Measurements from ENCODE around the gene SH2D3A. TPM values are rescaled to one million over a fixed set of nuclear protein-coding genes. Genes with fewer than 3 reads are reported as not detected.

Gene SH2D3A
- polyA plus RNA-seq, 1 donor (not counting 4 experiments of a cell fraction or from before 2014, with no cell fraction given) = 24.9 TPM

GRCh38 chr19:6716610-6716970 lies 50.6 kb downstream of the SH2D3A start:
- H3K4me3 ChIP-seq (ENCODE audit: control insufficient read depth in 2 of 3, extremely low read depth in 1 of 3, insufficient read depth in 2 of 3, low read depth in 1 of 3, low read length in 3 of 3) = no peak overlapping the region
- TF ChIP-seq, protein P1, sequence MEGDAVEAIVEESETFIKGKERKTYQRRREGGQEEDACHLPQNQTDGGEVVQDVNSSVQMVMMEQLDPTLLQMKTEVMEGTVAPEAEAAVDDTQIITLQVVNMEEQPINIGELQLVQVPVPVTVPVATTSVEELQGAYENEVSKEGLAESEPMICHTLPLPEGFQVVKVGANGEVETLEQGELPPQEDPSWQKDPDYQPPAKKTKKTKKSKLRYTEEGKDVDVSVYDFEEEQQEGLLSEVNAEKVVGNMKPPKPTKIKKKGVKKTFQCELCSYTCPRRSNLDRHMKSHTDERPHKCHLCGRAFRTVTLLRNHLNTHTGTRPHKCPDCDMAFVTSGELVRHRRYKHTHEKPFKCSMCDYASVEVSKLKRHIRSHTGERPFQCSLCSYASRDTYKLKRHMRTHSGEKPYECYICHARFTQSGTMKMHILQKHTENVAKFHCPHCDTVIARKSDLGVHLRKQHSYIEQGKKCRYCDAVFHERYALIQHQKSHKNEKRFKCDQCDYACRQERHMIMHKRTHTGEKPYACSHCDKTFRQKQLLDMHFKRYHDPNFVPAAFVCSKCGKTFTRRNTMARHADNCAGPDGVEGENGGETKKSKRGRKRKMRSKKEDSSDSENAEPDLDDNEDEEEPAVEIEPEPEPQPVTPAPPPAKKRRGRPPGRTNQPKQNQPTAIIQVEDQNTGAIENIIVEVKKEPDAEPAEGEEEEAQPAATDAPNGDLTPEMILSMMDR (optimal IDR thresholded peaks at IDR 0.05 in 1 of 3, IDR thresholded peaks at IDR 0.05 in 1 of 3, conservative IDR thresholded peaks at IDR 0.05 in 1 of 3; ENCODE audit: extremely low read depth in 1 of 3, insufficient read depth in 2 of 3, low read length in 3 of 3) = no peak
- no peak for TF ChIP-seq EZH2 (IDR thresholded peaks at IDR 0.05; ENCODE audit: low read length)
- H3K79me2 ChIP-seq (ENCODE audit: control insufficient read depth, insufficient read depth, low read length) = no peaks in the 10 kb centered on the region
- H3K36me3 ChIP-seq (ENCODE audit: control insufficient read depth in 2 of 2, extremely low read depth in 1 of 2, insufficient read depth in 2 of 2, low read length in 2 of 2) = no peaks in the 10 kb centered on the region
- H3K9ac ChIP-seq (ENCODE audit: control insufficient read depth, extremely low read depth, insufficient read depth, low read length) = no peak overlapping the region
- H3K9me1 ChIP-seq (ENCODE audit: control insufficient read depth, extremely low read depth, insufficient read depth, low read length) = no peaks in the 10 kb centered on the region
- peaks cover 3% of the 10 kb centered on the region for H3K27me3 ChIP-seq (ENCODE audit: control insufficient read depth, extremely low read depth, insufficient read depth, low read length)
- no peak for FAIRE-seq
- H3K4me1 ChIP-seq (ENCODE audit: control insufficient read depth, extremely low read depth, insufficient read depth, low read length) = peaks cover 11% of the 10 kb centered on the region
- H4K20me1 ChIP-seq (ENCODE audit: control insufficient read depth, extremely low read depth, insufficient read depth, low read length) = no peaks in the 10 kb centered on the region
- no peak overlapping the region for H3K4me2 ChIP-seq (ENCODE audit: control insufficient read depth, extremely low read depth, insufficient read depth, low read depth, low read length)
- dilution Hi-C loops (cut with MboI; ENCODE audit: extremely low pct_ligation_motif_present, low sequenced_read_pairs) = no loop called here
- H3K27ac ChIP-seq (ENCODE audit: control insufficient read depth, insufficient read depth, low read length) = no peak overlapping the region
- H3K9me3 ChIP-seq (ENCODE audit: control insufficient read depth, low read depth, low read length) = no peaks in the 10 kb centered on the region
- H2AFZ ChIP-seq (ENCODE audit: control insufficient read depth, low read length) = no peak overlapping the region
- DNase-seq (ENCODE audit: low read depth, low spot score) = no peak

DNA sequence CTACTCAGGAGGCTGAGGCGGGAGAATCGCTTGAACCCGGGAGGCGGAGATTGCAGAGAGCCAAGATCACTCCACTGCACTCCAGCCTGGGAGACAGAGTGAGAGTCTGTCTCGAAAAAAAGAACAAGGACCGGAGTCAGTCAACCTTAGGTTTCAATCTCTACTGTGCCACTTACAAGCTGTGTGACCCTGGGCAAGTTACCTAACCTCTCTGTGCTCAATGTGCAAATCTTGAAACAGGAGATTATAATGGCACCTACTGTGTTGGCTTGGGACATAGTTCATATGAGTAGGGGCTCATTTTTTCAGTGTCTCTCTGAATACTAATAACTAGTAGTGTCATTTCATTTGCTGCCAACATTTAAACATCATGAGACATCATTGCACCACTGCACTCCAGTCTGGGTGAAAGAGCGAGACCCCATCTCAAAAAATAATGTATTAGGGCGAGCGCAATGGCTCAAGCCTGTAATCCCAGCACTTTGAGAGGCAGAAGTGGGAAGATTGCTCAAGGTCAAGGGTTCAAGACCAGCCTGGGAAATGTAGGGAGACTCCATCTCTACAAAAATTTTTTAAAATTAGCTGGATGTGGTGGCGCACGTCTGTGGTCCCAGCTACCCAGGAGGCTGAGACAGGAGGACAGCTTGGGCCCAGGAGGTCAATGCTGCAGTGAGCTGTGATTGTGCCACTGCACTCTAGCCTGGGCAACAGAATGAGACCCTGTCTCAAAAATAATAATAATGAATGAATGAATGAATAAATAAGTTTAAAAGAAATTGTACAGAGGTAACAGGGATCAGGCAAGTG lies 52.3 kb downstream of the SH2D3A start:
- Histone ChIP-seq H3K9me3 (ENCODE audit: control insufficient read depth, low read depth, low read length) (no peaks in the 10 kb centered on the region), H3K9me1 (ENCODE audit: control insufficient read depth, extremely low read depth, insufficient read depth, low read length) (no peaks in the 10 kb centered on the region), H3K9ac (ENCODE audit: control insufficient read depth, extremely low read depth, insufficient read depth, low read length) (no peak overlapping the region), H3K36me3 (ENCODE audit: control insufficient read depth in 2 of 2, extremely low read depth in 1 of 2, insufficient read depth in 2 of 2, low read length in 2 of 2) (no peaks in the 10 kb centered on the region), H3K4me2 (ENCODE audit: control insufficient read depth, extremely low read depth, insufficient read depth, low read depth, low read length) (no peak overlapping the region), H3K27ac (ENCODE audit: control insufficient read depth, insufficient read depth, low read length) (no peak overlapping the region), H3K27me3 (ENCODE audit: control insufficient read depth, extremely low read depth, insufficient read depth, low read length) (peaks cover 17% of the 10 kb centered on the region), H3K4me1 (ENCODE audit: control insufficient read depth, extremely low read depth, insufficient read depth, low read length) (peaks cover under 1% of the 10 kb centered on the region), H3K79me2 (ENCODE audit: control insufficient read depth, insufficient read depth, low read length) (no peaks in the 10 kb centered on the region), H3K4me3 (ENCODE audit: control insufficient read depth in 2 of 3, extremely low read depth in 1 of 3, insufficient read depth in 2 of 3, low read depth in 1 of 3, low read length in 3 of 3) (no peak overlapping the region), H4K20me1 (ENCODE audit: control insufficient read depth, extremely low read depth, insufficient read depth, low read length) (no peaks in the 10 kb centered on the region), H2AFZ (ENCODE audit: control insufficient read depth, low read length) (no peak overlapping the region)
- dilution Hi-C loops (cut with MboI; ENCODE audit: extremely low pct_ligation_motif_present, low sequenced_read_pairs) = no loop called here
- FAIRE-seq = no peak
- no peak for DNase-seq (ENCODE audit: low read depth, low spot score)
- TF ChIP-seq, protein P1 (optimal IDR thresholded peaks at IDR 0.05 in 1 of 3, IDR thresholded peaks at IDR 0.05 in 1 of 3, conservative IDR thresholded peaks at IDR 0.05 in 1 of 3; ENCODE audit: extremely low read depth in 1 of 3, insufficient read depth in 2 of 3, low read length in 3 of 3) = no peak
- TF ChIP-seq EZH2 (IDR thresholded peaks at IDR 0.05; ENCODE audit: low read length) = no peak
